Ovary (tissue), 3 donors: ENCODE measurements around the gene NAV2.

Source experiments
- CTCF ChIP-seq, 3 donors: fragments of 450-650 bp in 2 of 3; fragments of 200-600 bp in 1 of 3; IDR thresholded peaks; one replicate each; pipeline versions ENCODE4 v1.5.1 to v1.8.0; 2016 to 2022; ENCODE audit warnings: antibody characterized with exemption in 3 of 3, mild to moderate bottlenecking in 1 of 3
- POLR2A ChIP-seq: fragments of 450-650 bp; IDR thresholded peaks from one replicate; pipeline ENCODE4 v1.6.1; 2017; ENCODE audit warnings: antibody characterized with exemption, mild to moderate bottlenecking, moderate library complexity
- donor health status: DM: no; HTN: no; CAD: no.

GRCh38 chr11:20068691-20069090 is 356.1 kb downstream of the NAV2 start:
- TF ChIP-seq POLR2A (no peak), CTCF (IDR thresholded peaks at IDR 0.05) (no peak)
